GM18526 (cell line): Measurements from ENCODE around the gene TP73.

ENCODE experiments used
- POLR2A ChIP-seq: IDR thresholded peaks from 3 replicates; pipeline ENCODE4 v1.6.1; 2011; ENCODE audit not compliant: insufficient read length; ENCODE audit errors: extremely low read depth

The TP73 gene

DNA sequence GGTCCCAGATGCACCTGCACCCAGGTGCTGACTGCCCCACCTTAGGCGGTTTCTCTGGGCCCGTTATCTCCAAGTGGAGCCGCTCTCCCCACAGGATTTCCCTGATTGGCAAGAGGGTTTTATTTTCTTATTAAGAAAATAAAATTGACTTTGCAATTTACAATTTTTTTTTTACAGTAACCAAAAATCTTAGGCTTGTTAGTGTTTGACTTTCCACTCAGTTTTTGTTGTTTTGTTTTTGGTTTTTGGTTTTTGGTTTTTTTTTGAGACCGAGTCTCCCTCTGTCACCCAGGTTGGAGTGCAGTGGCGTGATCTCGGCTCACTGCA lies 95.2 kb downstream of the TP73 start:
- no peak for TF ChIP-seq POLR2A

DNA sequence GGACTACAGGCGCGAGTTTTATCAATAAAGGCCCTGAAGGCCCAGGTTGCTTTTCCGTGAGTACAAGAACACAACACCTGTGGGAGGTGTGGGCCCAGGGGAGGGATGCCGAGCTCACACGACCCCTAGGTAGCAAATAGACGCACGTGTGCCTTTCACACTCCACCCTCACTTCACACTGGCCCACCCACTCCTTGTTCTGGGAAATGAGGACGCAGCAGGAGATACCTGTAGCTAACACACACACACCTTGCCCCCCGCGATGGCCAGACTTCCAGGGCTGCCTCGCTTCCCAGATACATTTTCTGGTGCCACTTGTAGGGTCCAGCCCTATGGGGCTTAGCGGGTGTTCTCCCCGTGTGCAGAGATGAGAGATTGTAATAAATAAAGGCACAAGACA lies 95.6 kb downstream of the TP73 start:
- no peak for TF ChIP-seq POLR2A

DNA sequence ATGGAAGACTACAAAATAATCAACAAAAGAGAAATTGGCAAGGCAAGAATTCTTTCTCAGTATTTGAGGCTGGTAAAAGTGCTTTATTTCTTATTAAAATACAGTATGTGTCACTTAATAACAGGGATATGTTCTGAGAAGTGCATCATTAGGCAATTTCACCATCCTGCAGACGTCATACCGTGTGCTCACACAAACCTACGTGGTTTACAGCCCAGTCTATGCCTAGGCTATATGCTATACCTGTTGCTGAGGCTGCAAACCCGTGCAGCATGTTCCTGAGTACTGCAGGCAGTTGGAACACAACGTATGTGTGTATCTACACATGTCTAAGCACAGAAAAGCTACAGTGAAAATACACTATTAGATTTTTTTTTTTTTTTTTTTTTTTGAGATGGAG lies 97.2 kb downstream of the TP73 start:
- no peak for TF ChIP-seq POLR2A

DNA sequence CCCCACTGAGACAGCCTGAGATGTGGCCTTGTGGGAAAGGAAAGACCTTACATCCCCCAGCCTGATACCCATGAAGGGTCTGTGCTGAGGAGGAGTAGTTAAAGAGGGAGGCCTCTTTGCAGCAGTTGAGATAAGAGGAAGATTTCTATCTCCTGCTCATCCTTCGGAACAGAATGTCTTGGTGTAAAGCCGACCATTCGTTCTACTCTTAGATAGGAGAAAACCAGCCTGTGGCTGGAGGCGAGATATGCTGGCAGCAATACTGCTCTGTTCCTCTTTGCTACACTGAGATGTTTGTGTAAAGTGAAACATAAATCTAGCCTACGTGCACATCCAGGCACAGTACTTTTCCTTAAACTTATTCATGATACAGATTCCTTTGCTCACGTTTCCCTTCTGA lies 98.4 kb downstream of the TP73 start:
- TF ChIP-seq POLR2A = no peak

DNA sequence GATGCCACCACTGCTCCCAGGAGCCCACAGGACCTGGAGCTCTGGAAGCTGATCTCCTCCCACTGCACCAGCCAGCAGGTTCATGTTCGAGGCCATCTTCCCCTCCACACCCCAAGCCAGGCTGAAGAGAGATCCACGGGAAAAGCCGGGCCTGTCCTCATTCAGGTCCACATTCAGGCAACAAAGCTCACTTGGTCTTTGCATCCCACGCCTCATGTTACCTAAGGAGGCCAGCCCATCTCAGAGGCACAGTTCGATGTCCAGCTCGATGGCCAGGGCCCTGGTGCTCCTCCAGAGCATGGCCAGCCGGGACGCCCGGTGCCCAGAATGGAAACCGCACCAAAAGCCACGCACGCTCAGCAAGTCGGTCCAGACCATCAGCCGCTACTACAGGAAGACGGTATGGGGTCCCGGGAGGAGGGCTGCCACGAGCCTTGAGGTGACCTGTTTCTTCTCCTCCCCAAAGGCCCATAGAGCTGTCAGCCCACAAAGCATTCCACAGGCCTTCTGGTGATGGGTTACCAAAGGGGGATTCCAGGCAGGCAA lies 100.2 kb downstream of the TP73 start, which contains the start of gene CCDC27:
CCDC27 (plus strand) TSS at position 51 of the 546 bp plus-strand sequence; CDS start at position 83, 32 bp downstream.
- no peak for TF ChIP-seq POLR2A

DNA sequence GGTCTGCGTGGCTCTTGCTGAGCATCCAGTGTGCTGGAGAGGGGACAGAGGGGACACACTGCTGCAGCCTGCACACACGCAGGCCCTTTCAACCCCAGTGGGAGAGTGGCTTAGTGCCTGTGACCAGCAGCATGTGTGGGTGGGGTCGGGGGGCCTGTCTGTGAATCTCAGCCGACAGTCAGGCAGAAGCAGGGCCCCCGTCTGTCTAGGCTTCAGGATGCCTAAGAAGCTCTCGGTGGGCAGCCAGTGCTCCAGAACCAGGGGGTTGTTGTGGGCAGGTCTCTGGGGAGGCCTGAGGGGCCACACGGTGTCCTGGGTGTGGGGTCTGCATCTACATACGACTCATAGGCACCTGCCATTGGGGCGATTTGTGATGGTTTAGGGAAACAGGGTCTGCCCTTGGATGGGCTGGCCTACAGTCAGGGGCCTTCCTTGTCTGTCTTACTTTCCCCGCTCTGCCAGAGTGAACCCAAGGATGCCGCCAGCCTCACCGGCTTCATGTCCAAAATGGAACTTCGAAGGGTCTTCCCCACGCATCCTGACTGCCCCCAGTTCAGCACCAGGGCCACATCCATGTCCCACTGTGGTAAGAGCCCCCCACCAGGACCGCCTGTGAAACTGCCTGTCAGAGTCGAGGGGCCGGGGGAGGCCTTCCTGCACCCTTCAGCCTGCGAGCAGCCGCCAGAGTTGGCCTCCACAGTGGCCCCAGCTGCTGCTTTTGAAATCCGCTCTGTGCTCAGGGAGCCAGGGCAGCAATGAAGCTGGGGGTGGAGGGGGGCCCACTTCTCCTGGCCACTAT lies 101.5 kb downstream of the TP73 start:
- TF ChIP-seq POLR2A = no peak

DNA sequence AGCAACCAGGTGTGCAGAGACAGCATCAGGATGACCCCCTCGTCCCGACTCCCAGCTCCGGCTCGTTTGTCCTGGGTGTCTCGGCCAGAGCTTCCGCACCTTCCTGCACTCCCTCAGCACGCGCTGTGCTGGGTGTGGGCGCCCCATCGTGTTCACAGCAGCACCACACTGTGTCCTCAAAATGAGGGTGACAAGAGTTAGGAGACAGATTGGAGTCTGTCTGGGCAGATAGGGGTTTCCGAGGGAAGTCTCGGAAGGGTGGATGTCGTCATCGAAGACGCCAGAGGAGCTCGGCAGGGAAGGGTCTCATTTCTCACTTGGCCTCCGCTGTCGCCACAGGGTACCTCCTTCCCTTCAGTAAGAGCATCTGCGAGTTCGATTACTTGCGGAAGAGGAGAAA lies 104.1 kb downstream of the TP73 start:
- TF ChIP-seq POLR2A = no peak

DNA sequence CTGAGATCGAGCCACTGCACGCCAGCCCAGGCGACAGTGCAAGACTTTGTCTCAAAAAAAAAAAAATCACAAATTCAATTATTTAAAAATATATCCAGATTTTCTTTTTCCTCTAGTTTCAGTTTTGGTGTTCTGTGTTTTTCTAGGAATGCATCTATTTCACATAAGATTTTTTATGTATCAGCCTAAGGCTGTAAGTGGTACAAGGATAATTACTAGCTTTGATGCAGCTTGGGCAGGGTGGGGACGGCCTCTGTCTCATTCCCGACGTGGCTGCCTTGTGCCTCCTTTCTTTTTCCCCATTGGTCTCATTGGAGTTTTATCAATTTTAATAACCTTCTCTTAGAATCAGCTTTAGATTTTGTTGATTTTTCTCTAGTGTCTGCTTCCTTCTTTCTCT lies 106.8 kb downstream of the TP73 start:
- no peak for TF ChIP-seq POLR2A

DNA sequence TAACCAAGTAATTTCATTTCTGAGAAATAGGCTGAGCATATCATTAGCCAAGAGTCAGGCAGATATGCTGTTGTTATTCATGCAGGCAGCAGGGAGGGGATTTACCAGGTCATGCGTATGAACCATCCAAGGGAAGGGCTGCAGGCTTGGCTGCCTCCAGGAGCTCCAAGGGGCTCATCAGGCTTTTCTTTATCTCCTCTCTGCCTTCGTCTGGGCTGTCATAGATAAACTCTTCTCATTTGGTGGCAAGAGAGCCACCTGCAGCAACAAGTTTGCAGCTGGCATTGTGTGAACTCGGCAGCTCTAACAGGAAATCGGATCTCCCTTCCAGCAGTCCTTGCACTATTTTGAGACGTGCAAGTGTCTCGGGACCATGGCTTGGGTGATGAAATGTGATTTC lies 107.5 kb downstream of the TP73 start:
- no peak for TF ChIP-seq POLR2A

DNA sequence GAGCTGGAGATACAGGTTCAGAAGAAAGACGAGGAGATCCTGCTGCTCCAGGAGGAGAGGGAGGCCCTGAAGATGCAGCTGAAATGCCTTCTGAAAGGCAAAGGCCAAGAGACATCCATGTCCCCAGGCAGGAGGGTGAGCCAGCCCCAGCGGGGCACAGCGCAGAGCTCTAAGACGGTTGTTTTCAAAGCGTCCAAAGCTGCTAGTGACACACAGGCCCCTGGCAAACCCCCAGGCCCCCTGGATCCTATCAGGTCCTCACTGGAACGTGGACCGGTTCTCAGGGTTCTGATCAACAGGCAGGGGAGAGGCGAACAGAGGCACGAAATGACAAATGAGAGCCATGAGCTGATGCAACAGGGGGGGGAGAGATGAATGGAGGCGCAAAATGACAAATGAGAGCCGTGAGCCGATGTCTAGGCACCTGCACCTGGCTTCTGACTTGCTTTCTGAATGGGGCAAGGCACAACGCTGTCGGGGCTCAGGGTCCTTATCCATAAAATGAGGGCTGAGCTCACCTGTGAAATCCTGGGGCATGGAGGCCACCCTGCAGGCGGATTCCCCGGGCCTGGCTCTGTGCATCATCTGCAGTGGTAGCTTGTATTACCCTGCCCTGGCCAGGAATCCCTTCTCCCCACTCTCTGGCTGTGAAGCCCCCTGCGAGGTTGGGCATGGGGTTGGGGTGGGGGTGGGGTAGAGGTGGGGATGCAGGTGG lies 109.1 kb downstream of the TP73 start:
- TF ChIP-seq POLR2A = no peak

DNA sequence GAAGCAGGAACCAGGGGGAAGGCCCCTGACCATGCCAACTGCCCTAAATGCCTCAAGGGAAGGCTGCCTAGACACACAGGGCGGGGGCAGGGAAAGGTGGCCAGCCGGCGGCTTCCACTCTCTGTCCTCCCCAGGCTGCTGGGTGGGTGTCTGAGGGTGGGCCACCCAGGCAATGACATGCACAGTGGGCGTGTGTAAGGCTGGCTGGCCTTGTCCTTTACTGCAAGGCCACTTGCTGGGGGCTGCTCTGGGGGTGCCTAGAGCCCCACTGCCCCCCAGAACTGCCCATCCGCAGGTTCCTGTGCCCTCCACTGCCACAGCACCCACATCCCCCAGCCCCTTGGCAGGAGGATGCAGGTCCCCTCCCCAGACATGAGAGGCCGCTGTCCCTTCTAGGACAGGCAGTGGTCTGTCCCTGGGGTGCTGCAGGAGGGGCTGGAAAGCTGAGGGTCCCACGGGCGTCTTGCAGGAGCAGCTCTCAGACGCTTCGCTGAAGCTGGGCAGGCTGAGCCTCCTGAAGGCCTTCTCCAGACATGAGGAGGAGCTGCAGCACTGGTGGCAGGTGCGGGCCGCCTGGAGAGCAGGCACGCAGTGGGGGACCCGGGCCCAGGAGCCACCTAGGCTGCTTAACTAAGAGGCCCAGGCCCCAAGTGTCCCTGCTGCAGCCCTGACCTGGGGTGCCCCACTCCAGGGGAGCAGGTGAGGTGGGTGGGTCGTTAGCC lies 110.0 kb downstream of the TP73 start:
- no peak for TF ChIP-seq POLR2A

DNA sequence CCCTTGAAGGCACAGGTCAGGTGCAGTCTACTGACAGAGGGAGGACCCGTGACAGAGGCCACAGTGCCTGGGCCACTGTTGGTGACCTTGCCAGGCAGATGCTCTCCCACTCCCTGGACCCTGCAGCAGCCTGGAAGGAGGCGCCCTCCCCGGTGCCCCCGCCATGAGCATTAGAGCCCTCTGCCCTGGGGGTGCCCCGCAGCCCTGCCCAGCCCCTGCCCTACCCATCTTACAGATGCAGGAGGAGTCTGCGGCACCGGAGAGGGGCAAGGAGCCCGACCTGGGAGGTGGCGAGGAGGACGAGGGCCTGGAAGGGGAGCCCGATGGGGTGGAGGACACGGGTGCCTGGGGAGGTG lies 110.5 kb downstream of the TP73 start:
- no peak for TF ChIP-seq POLR2A

DNA sequence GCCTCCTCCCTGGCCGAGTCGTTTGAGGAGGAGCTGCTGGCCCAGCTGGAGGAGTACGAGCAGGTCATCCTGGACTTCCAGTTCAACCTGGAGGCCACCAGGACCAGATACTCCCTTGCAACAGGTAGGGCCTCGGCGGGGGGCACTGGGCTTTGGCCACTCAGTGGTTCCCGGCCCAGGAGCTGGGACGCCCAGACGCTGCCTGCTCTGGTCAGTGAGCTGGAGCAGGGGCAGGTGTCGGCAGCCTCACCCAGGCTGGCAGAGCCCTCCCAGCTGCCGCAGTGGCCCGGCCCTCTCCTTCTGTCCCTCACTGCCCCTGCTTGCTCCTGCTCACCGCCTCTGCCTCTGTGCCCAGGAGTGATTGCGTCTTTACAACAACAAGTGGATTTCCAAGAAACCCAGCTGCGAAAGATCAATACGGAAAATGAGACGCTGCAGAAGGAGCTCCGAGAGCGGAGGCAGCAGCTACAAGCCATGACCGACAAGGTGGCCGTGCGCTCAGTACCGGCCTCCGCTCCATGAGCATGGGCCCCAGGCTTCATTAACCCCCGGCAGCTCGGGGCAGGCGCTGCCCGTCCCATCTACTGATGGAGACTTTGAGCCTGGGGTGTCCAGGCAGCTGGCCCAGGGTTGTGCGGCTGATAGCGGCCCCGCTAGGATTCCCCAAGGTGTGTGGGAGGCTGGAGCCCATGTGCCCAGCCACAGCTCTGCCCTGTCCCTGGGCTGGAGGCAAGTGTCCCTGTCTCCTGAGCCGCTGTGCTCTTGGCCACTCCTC lies 111.2 kb downstream of the TP73 start:
- no peak for TF ChIP-seq POLR2A

DNA sequence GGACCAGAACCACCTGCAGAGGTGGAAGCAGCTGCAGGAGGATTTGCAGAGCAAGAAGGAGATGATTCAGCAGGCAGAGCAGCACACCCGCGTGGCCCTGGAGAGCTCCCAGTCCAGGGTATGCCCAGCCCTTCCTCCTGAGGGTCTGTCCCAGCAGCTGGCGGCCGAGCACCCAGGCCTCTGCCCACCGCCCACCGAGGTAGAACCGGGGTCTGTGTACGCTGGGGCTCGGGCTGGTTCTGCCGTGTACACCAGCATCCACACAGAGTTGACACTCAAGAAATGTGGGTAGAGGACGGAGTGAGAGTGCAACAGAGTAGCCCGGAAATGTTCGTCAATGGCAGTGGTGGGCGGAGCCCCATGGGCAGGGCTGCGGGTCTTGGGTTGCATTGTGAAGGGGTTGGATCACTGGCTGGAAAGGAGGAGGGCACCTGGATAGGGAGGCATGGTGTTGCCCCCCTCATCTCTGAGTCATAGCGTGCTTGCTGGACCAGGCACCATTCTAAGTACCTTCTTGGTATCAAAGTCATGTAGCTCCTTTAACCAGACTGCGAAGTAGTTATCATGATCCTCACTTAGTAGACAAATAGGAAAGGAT lies 115.1 kb downstream of the TP73 start:
- TF ChIP-seq POLR2A = no peak
